Retinal pigment epithelial cell (primary cell): ENCODE data around the gene GRIP2.

Source experiments
- DNase-seq: peaks from one replicate; pipeline ENCODE4 v3.0.0-alpha.2; 2010; ENCODE audit warnings: low read depth
- H3K4me3 ChIP-seq: 2 replicates; pipeline ENCODE4 v1.5.1; 2011; ENCODE audit warnings: mild to moderate bottlenecking, low read length, control low read depth, moderate library complexity
- TF ChIP-seq, protein P1 (sequence below): conservative IDR thresholded peaks from 2 replicates; pipeline ENCODE4 v1.5.1; 2011; ENCODE audit warnings: low read depth, low read length, control low read depth, inconsistent platforms

GRIP2 gene

GRCh38 chr3:14541646-14542045 is 1.5 kb upstream of the GRIP2 start:
- DNase-seq: no peak
- no peak overlapping the region for H3K4me3 ChIP-seq
- TF ChIP-seq, protein P1, sequence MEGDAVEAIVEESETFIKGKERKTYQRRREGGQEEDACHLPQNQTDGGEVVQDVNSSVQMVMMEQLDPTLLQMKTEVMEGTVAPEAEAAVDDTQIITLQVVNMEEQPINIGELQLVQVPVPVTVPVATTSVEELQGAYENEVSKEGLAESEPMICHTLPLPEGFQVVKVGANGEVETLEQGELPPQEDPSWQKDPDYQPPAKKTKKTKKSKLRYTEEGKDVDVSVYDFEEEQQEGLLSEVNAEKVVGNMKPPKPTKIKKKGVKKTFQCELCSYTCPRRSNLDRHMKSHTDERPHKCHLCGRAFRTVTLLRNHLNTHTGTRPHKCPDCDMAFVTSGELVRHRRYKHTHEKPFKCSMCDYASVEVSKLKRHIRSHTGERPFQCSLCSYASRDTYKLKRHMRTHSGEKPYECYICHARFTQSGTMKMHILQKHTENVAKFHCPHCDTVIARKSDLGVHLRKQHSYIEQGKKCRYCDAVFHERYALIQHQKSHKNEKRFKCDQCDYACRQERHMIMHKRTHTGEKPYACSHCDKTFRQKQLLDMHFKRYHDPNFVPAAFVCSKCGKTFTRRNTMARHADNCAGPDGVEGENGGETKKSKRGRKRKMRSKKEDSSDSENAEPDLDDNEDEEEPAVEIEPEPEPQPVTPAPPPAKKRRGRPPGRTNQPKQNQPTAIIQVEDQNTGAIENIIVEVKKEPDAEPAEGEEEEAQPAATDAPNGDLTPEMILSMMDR: no peak

GRCh38 chr3:14540821-14541385 is 761 bp upstream of the GRIP2 start:
- no peak overlapping the region for H3K4me3 ChIP-seq
- no peak for DNase-seq
- TF ChIP-seq, protein P1: no peak

- TF ChIP-seq, protein P1: no peak
- H3K4me3 ChIP-seq: no peak overlapping the region
- no peak for DNase-seq
Observed at GRCh38 chr3:14539384-14539741, 779 bp downstream of the GRIP2 start.

- TF ChIP-seq, protein P1: no peak
- DNase-seq: no peak
- H3K4me3 ChIP-seq: no peak overlapping the region
Observed at GRCh38 chr3:14538451-14539088, 1.6 kb downstream of the GRIP2 start.

GRCh38 chr3:14537590-14538450 is 2.3 kb downstream of the GRIP2 start:
- DNase-seq: no peak
- TF ChIP-seq, protein P1: no peak
- no peak overlapping the region for H3K4me3 ChIP-seq

GRCh38 chr3:14536837-14537589 is 3.1 kb downstream of the GRIP2 start:
- TF ChIP-seq, protein P1: no peak
- no peak overlapping the region for H3K4me3 ChIP-seq
- DNase-seq: no peak
